Neural cell (in vitro differentiated cells): ENCODE results near the gene SYCP2. TPM values are rescaled to one million over a fixed set of nuclear protein-coding genes. Genes with fewer than 3 reads are reported as not detected.

ENCODE experiments used
- H2AFZ ChIP-seq: fragments of 200-600, 300-800 bp; sonication (generic), shearing (Covaris generic); 2 replicates; pipeline ENCODE4 v1.6.0; 2014; ENCODE audit warnings: low read depth, mild to moderate bottlenecking, antibody characterized with exemption, low read length, moderate library complexity
- H3F3A ChIP-seq: fragments of 200-600 bp; shearing (Covaris generic); 2 replicates; pipeline ENCODE4 v1.6.1; 2016; ENCODE audit warnings: mild to moderate bottlenecking, moderate library complexity, mixed read lengths, antibody characterized with exemption, low read length; ENCODE audit not compliant: insufficient read depth, poor library complexity, severe bottlenecking
- H3K27ac ChIP-seq: fragments of 200-600, 300-800 bp; sonication (generic), shearing (Covaris generic); 2 replicates; pipeline ENCODE4 v1.5.1; 2014; ENCODE audit warnings: mild to moderate bottlenecking, low read length, moderate library complexity
- H3K27me3 ChIP-seq: fragments of 300-800, 200-600 bp; sonication (generic), shearing (Covaris generic); 2 replicates; pipeline ENCODE4 v1.6.0; 2014; ENCODE audit warnings: mild to moderate bottlenecking, low read depth, low read length, moderate library complexity; ENCODE audit not compliant: insufficient read depth
- H3K36me3 ChIP-seq: fragments of 300-800, 200-600 bp; sonication (generic), shearing (Covaris generic); 2 replicates; pipeline ENCODE4 v1.5.1; 2014; ENCODE audit warnings: mild to moderate bottlenecking, antibody characterized with exemption, low read length, moderate library complexity; ENCODE audit not compliant: insufficient read depth
- H3K4me2 ChIP-seq: fragments of 300-800, 200-600 bp; sonication (generic), shearing (Covaris generic); 2 replicates; pipeline ENCODE4 v1.6.0; 2014; ENCODE audit warnings: mild to moderate bottlenecking, low read length
- H3K4me3 ChIP-seq: fragments of 300-800, 200-600 bp; sonication (generic), shearing (Covaris generic); 2 replicates; pipeline ENCODE4 v1.5.1; 2014; ENCODE audit warnings: mild to moderate bottlenecking, low read length, moderate library complexity
- H3K79me2 ChIP-seq: fragments of 200-600 bp; shearing (Covaris generic); replicated peaks from 2 replicates; pipeline ENCODE4 v1.6.0; 2014; ENCODE audit warnings: mild to moderate bottlenecking, low read length, moderate library complexity; ENCODE audit not compliant: insufficient read depth
- H3K9ac ChIP-seq: fragments of 300-800, 200-600 bp; sonication (generic), shearing (Covaris generic); 2 replicates; pipeline ENCODE4 v1.6.1; 2016; ENCODE audit warnings: mild to moderate bottlenecking, low read length, mixed read lengths
- H3K9me2 ChIP-seq: fragments of 200-600 bp; shearing (Covaris generic); 2 replicates; pipeline ENCODE4 v1.6.1; 2016; ENCODE audit warnings: mild to moderate bottlenecking, low read length, mixed read lengths; ENCODE audit not compliant: insufficient read depth
- H3K9me3 ChIP-seq: fragments of 200-600, 300-800 bp; sonication (generic), shearing (Covaris generic); 2 replicates; pipeline ENCODE4 v1.6.1; 2016; ENCODE audit warnings: mild to moderate bottlenecking, mixed run types, low read length, moderate library complexity, mixed read lengths
- H4K20me1 ChIP-seq: fragments of 200-600 bp; shearing (Covaris generic); 2 replicates; pipeline ENCODE4 v1.6.1; 2016; ENCODE audit warnings: mild to moderate bottlenecking, mixed run types; ENCODE audit not compliant: insufficient read depth
- CTCF ChIP-seq: fragments of 450-650 bp; IDR thresholded peaks from 2 replicates; pipeline ENCODE4 v1.5.1; 2014; ENCODE audit warnings: antibody characterized with exemption, mild to moderate bottlenecking, moderate library complexity; ENCODE audit not compliant: poor library complexity, severe bottlenecking
- EP300 ChIP-seq: fragments of 450-650 bp; conservative IDR thresholded peaks from 2 replicates; pipeline ENCODE4 v1.6.1; 2014; ENCODE audit warnings: antibody characterized with exemption, mild to moderate bottlenecking, moderate library complexity; ENCODE audit not compliant: poor library complexity, severe bottlenecking
- EZH2 ChIP-seq: fragments of 200-600, 300-800 bp; shearing (Covaris generic), sonication (generic); IDR thresholded peaks from 2 replicates; pipeline ENCODE4 v1.6.1; 2014; ENCODE audit warnings: antibody characterized with exemption, low read length, borderline replicate concordance, mild to moderate bottlenecking; ENCODE audit not compliant: insufficient read depth, poor library complexity, severe bottlenecking
- MXI1 ChIP-seq: fragments of 450-650 bp; conservative IDR thresholded peaks from 2 replicates; pipeline ENCODE4 v1.6.1; 2014; ENCODE audit warnings: antibody characterized with exemption, mild to moderate bottlenecking; ENCODE audit not compliant: poor library complexity, severe bottlenecking
- POLR2AphosphoS5 ChIP-seq: IDR thresholded peaks from 2 replicates; pipeline ENCODE4 v1.6.1; 2012
- RAD21 ChIP-seq: fragments of 450-650 bp; conservative IDR thresholded peaks from 2 replicates; pipeline ENCODE4 v1.6.1; 2014; ENCODE audit warnings: antibody characterized with exemption, mild to moderate bottlenecking, moderate library complexity
- REST ChIP-seq: IDR thresholded peaks from 2 replicates; pipeline ENCODE4 v1.6.1; 2012; ENCODE audit warnings: borderline replicate concordance
- SMC3 ChIP-seq: fragments of 450-650 bp; conservative IDR thresholded peaks from 2 replicates; pipeline ENCODE4 v1.6.1; 2014; ENCODE audit warnings: antibody characterized with exemption, mild to moderate bottlenecking, moderate library complexity; ENCODE audit not compliant: poor library complexity
- TAF1 ChIP-seq: IDR thresholded peaks from 2 replicates; pipeline ENCODE4 v1.6.1; 2012; ENCODE audit warnings: low read depth
- polyA plus RNA-seq: library from polyadenylated mRNA; depleted of rRNA; stranded (reverse); fragments of >200 nt; gene quantifications from 2 replicates; pipeline ENCODE4 v1.2.3, GENCODE V29; 2014

Gene SYCP2
- polyA plus RNA-seq, 1 donor from 2014 or later: 1.4 TPM

DNA sequence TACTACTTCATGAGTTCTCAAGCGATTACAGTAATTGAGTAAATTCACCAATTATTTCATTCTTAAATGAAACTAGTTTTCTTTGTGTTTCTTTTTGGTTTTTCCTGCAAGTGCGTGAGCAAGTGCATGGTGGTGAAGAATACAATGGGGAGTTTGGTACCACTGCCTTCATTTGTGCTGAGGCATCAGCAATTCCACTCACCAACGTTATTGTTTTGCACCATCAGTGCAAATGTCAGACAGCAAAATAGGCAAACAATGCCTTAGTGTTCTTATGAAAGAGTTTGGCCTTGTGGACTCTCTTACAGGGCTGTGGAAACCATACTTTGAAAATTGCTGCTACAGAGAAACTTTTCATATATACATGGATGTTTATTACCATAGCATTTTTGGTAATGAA is 33.0 kb upstream of the SYCP2 start:
- H3K27me3 ChIP-seq: no peaks in the 10 kb centered on the region
- H3K4me2 ChIP-seq: no peak overlapping the region
- H3K27ac ChIP-seq: no peak overlapping the region
- H4K20me1 ChIP-seq: no peaks in the 10 kb centered on the region
- no peak overlapping the region for H3K9ac ChIP-seq
- H3K9me3 ChIP-seq: no peaks in the 10 kb centered on the region
- H3F3A ChIP-seq: no peaks in the 10 kb centered on the region
- TF ChIP-seq REST: no peak
- TF ChIP-seq EP300: no peak
- no peak for TF ChIP-seq CTCF
- TF ChIP-seq TAF1: no peak
- no peak for TF ChIP-seq EZH2
- TF ChIP-seq POLR2AphosphoS5: no peak
- no peak for TF ChIP-seq SMC3
- no peak for TF ChIP-seq MXI1
- TF ChIP-seq RAD21: no peak
- no peak overlapping the region for H2AFZ ChIP-seq
- no peaks in the 10 kb centered on the region for H3K79me2 ChIP-seq
- no peak overlapping the region for H3K4me3 ChIP-seq
- no peaks in the 10 kb centered on the region for H3K9me2 ChIP-seq
- no peaks in the 10 kb centered on the region for H3K36me3 ChIP-seq

GRCh38 chr20:59962155-59962554 is 28.7 kb upstream of the SYCP2 start:
- Histone ChIP-seq H3K4me2 (no peak overlapping the region), H3K9me2 (no peaks in the 10 kb centered on the region), H3K36me3 (no peaks in the 10 kb centered on the region), H3K9ac (no peak overlapping the region), H3K9me3 (no peaks in the 10 kb centered on the region), H4K20me1 (no peaks in the 10 kb centered on the region), H2AFZ (no peak overlapping the region), H3F3A (no peaks in the 10 kb centered on the region), H3K27me3 (no peaks in the 10 kb centered on the region), H3K4me3 (no peak overlapping the region), H3K79me2 (no peaks in the 10 kb centered on the region), H3K27ac (no peak overlapping the region)
- TF ChIP-seq SMC3: no peak
- TF ChIP-seq POLR2AphosphoS5: no peak
- no peak for TF ChIP-seq EP300
- TF ChIP-seq REST: no peak
- no peak for TF ChIP-seq MXI1
- TF ChIP-seq CTCF: no peak
- no peak for TF ChIP-seq TAF1
- no peak for TF ChIP-seq EZH2
- no peak for TF ChIP-seq RAD21
